Glutamatergic neuron (in vitro differentiated cells): ENCODE data around the gene PALS1. TPM values are rescaled to one million over a fixed set of nuclear protein-coding genes. Genes with fewer than 3 reads are reported as not detected.

ENCODE experiments used
- DNase-seq: peaks from one replicate; pipeline ENCODE4 v3.0.0; 2022
- H3K27ac Mint-ChIP-seq: one replicate; pipeline ENCODE4 v1.8.0; 2020; ENCODE audit warnings: mild to moderate bottlenecking, mixed read lengths, inconsistent platforms; ENCODE audit not compliant: unreplicated experiment
- H3K27me3 Mint-ChIP-seq: one replicate; pipeline ENCODE4 v1.8.0; 2020; ENCODE audit warnings: mild to moderate bottlenecking, moderate library complexity, mixed read lengths, inconsistent platforms; ENCODE audit not compliant: unreplicated experiment
- H3K36me3 Mint-ChIP-seq: one replicate; pipeline ENCODE4 v1.8.0; 2020; ENCODE audit warnings: mild to moderate bottlenecking, mixed read lengths, inconsistent platforms; ENCODE audit not compliant: unreplicated experiment
- H3K4me1 Mint-ChIP-seq: one replicate; pipeline ENCODE4 v1.8.0; 2020; ENCODE audit warnings: mild to moderate bottlenecking, low read depth, mixed read lengths, inconsistent platforms; ENCODE audit not compliant: unreplicated experiment
- H3K4me3 Mint-ChIP-seq: one replicate; pipeline ENCODE4 v1.8.0; 2020; ENCODE audit warnings: mild to moderate bottlenecking, mixed read lengths, inconsistent platforms; ENCODE audit not compliant: unreplicated experiment
- H3K9me3 Mint-ChIP-seq: one replicate; pipeline ENCODE4 v1.8.0; 2020; ENCODE audit warnings: mild to moderate bottlenecking, moderate library complexity, mixed read lengths, inconsistent platforms; ENCODE audit not compliant: unreplicated experiment
- total RNA-seq: library from RNA; stranded (reverse); fragmentation: NEBNext Ultra II Directional; extraction: Animal tissue kit (Norgen Biotek cat#: 25700); gene quantifications from one replicate; pipeline ENCODE4 v1.2.1, GENCODE V29; 2021; ENCODE audit not compliant: unreplicated experiment
- TF ChIP-seq, protein P1 (sequence below): fragments of 200-600 bp; sonication (generic); IDR thresholded peaks from one replicate; pipeline ENCODE4 v1.5.0; 2021; ENCODE audit not compliant: partially characterized antibody, unreplicated experiment

The PALS1 gene
- total RNA-seq, 1 donor from 2014 or later = 4.5 TPM

DNA sequence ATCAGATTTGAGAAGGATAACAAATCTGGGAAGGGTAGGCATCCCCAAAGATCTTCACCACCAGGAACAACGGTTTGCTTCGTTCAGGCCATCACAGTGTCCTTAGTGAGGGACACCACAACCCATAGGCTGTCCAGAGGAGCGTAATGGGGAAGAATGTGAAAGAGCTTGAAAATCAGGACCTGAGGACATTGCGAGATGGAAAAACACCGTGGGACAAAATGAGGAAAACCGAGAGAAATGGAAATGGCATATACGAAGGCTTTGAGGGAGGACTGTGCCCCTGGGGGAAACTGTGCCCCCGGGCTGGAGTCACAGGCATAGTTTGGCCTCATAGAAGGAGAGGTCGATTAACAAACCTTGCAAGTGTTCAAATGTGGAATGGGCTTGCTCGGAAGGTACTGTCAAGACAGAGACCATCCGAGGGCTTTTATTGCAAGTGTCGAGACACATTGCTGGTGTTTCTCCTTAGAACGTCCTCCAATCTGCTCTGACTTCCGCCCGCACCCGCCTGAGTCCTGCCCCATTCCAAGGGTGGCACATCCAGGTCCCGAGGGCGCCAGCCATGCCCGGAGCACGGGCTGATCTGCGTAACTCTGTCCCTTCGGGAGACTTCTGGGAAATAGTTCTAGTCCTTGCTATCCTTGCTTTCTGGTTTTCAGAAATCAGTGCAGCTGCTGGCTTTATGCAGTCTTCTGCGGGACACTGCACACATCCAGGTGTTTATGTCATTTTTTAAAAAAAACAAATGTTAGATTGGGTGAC lies 885 bp upstream of the PALS1 start:
- no peak for DNase-seq
- Mint-ChIP-seq H3K27ac (peak overlapping the region; percentile 36), H3K9me3 (no peaks in the 10 kb centered on the region), H3K4me3 (peak overlapping the region; percentile 83), H3K36me3 (no peaks in the 10 kb centered on the region), H3K27me3 (peaks cover 4% of the 10 kb centered on the region), H3K4me1 (no peaks in the 10 kb centered on the region)
- TF ChIP-seq, protein P1, sequence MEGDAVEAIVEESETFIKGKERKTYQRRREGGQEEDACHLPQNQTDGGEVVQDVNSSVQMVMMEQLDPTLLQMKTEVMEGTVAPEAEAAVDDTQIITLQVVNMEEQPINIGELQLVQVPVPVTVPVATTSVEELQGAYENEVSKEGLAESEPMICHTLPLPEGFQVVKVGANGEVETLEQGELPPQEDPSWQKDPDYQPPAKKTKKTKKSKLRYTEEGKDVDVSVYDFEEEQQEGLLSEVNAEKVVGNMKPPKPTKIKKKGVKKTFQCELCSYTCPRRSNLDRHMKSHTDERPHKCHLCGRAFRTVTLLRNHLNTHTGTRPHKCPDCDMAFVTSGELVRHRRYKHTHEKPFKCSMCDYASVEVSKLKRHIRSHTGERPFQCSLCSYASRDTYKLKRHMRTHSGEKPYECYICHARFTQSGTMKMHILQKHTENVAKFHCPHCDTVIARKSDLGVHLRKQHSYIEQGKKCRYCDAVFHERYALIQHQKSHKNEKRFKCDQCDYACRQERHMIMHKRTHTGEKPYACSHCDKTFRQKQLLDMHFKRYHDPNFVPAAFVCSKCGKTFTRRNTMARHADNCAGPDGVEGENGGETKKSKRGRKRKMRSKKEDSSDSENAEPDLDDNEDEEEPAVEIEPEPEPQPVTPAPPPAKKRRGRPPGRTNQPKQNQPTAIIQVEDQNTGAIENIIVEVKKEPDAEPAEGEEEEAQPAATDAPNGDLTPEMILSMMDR = no peak

DNA sequence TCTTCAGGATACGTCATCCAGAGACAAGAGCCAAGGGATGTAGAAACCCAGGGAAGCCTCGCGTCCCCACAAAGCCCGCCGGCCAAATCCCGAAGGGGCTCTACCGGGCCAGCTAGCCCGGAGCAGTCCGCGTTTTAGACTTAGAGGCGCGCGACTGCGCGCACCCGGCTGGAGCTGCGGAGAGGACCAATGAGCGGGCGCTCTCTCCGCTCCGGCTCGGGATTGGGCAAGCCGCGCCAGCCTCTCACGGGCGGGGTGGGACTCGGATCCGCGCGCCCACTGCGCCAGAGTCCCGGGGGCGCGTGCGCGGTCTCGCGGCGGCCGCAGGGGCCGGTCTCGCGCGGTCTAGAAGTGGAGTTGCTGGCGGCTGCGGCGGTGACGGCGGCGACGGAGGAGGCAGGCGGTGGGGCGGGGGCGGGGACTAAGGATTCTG lies 241 bp upstream of the PALS1 start:
- peak overlapping the region; percentile 59 for H3K27ac Mint-ChIP-seq
- H3K27me3 Mint-ChIP-seq = peaks cover 4% of the 10 kb centered on the region
- no peaks in the 10 kb centered on the region for H3K9me3 Mint-ChIP-seq
- TF ChIP-seq, protein P1 = no peak
- no peaks in the 10 kb centered on the region for H3K36me3 Mint-ChIP-seq
- H3K4me1 Mint-ChIP-seq = no peaks in the 10 kb centered on the region
- H3K4me3 Mint-ChIP-seq = peak overlapping the region; percentile 83
- peak; percentile 96 for DNase-seq

DNA sequence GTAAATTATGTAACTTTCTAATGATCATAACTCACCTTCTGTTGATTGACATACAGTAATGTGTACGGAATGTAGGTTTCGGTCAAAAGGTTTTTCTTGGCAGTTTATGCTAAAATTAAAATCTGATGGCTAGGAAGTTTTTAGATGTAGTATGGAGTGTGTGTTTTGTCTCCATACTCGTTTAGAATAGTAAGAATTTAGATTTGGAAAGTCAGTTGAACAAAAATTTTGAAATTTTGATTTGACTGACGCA lies 859 bp downstream of the PALS1 start:
- no peaks in the 10 kb centered on the region for H3K9me3 Mint-ChIP-seq
- TF ChIP-seq, protein P1 = no peak
- peak overlapping the region; percentile 33 for H3K27ac Mint-ChIP-seq
- H3K4me3 Mint-ChIP-seq = peak overlapping the region; percentile 78
- peaks cover 4% of the 10 kb centered on the region for H3K27me3 Mint-ChIP-seq
- no peaks in the 10 kb centered on the region for H3K4me1 Mint-ChIP-seq
- no peak for DNase-seq
- no peaks in the 10 kb centered on the region for H3K36me3 Mint-ChIP-seq

DNA sequence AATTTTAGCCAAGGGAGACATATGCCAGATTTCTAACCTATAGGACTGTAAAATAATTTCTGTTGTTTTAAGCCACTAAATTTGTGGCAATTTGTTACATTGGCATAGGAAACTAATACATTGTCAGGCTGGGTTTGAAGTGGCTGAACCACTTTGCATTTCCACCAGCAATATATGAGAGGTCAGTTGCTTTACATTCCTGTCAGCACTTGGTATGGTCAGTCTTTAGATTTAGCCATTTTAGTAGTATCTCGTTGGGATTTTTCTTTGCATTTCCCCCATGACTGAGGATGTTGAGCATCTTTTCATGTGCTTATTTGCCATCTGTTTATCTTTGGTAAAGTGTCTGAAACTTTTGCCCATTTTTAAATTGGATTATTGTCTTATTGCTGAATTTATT lies 3.9 kb downstream of the PALS1 start:
- no peaks in the 10 kb centered on the region for H3K9me3 Mint-ChIP-seq
- H3K36me3 Mint-ChIP-seq = no peaks in the 10 kb centered on the region
- TF ChIP-seq, protein P1 = no peak
- peaks cover 2% of the 10 kb centered on the region for H3K27me3 Mint-ChIP-seq
- no peaks in the 10 kb centered on the region for H3K4me1 Mint-ChIP-seq
- H3K27ac Mint-ChIP-seq = no peak overlapping the region
- no peak for DNase-seq
- no peak overlapping the region for H3K4me3 Mint-ChIP-seq

DNA sequence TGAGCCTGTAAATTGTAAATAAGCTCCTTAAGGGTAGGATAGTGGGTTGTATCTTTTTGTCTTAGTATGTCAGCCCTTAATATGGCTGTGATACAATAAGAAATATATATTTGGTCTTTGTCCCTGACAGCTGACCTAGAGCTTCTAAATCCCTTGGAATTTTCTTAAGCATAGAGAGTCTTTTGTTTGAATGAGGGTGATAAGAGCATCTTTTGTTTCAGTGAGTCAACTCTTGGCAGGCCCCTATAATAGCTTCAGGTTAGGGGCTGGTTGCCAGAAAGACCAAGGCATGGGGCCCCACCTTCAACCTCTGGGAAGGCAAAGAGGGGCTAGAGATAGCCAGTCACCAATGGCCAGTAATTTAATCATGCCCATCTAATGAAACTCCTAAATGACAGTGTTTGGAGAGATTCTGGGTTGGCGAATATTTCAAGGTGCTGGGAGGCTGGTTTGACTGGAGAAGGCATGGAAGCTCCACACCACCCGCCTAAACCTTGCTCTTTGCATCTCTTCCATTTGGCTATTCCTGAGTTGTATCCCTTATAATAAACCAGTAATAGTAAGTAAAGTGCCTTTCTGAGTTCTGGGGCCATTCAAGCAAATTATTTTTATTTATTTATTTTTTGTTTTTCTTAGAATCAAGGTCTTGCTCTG lies 10.5 kb downstream of the PALS1 start:
- DNase-seq = no peak
- H3K4me3 Mint-ChIP-seq = no peak overlapping the region
- H3K36me3 Mint-ChIP-seq = no peaks in the 10 kb centered on the region

More for the DNA sequence above, 10.5 kb downstream of the PALS1 start:
- no peak overlapping the region for H3K27ac Mint-ChIP-seq
- no peaks in the 10 kb centered on the region for H3K9me3 Mint-ChIP-seq
- TF ChIP-seq, protein P1 = no peak
- H3K4me1 Mint-ChIP-seq = no peaks in the 10 kb centered on the region
- H3K27me3 Mint-ChIP-seq = no peaks in the 10 kb centered on the region
